ENCODE measurements around the gene CDKAL1.
"Not testable (repeated sequence)": the region's sequence is repeated elsewhere in the genome, so short reads cannot be mapped to it uniquely, and the experiment has no call there.

CDKAL1 gene

DNA sequence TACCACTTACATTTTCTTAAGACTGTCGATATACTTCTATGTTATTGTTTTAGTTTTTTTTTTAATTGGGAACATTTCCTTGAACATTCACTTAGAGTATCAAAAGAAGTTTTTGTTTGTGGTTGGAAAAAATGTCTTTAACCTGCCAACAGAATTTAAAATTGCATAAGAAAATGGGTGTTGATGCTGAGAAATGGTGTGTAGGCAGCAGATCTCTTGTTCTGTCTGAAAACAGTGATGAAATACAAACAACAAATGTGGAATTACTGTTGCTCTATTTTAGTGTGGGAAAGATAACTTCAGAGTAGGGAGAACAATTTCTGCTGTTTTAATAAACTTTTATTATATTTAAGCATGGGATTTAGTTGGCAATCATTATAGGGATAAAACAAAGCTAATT is 293.5 kb downstream of the CDKAL1 start:
- DNase-seq (no peak), ATAC-seq (replicated peaks) (no peak)
- Mint-ChIP-seq H3K4me3 (no peak overlapping the region), H3K27ac (no peak overlapping the region), H3K27me3 (no peaks in the 10 kb centered on the region), H3K9me3 (peaks cover 0 to 3% of the 10 kb centered on the region in 2 donors), H3K4me1 (no peaks in the 10 kb centered on the region), H3K36me3 (peaks cover 18 to 27% of the 10 kb centered on the region in 2 donors)

DNA sequence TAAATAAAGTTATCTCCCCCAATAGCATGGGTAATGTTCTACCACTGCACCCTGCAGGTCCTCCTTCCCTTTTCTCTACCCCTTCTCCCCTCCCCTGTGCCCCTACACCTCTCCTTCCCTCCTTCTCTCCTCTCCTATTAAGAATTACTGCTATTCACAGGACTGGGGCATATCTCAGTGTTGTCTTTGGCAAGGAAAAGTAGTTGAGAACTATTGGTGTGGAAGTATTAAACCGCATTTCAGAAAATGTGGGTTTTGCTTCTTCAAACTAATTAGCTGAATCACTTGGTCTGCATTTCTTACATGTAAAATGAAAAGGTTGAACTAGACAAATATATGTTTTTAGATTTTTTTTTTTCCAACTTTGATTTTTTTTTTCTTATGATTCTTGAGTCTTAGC is 296.3 kb downstream of the CDKAL1 start:
- Mint-ChIP-seq H3K27ac (no peak overlapping the region), H3K4me3 (no peak overlapping the region), H3K9me3 (no peaks in the 10 kb centered on the region), H3K27me3 (no peaks in the 10 kb centered on the region), H3K4me1 (peaks cover 0 to 4% of the 10 kb centered on the region in 2 donors), H3K36me3 (peaks cover 9 to 18% of the 10 kb centered on the region in 2 donors)
- no peak for DNase-seq
- no peak for ATAC-seq (replicated peaks)

DNA sequence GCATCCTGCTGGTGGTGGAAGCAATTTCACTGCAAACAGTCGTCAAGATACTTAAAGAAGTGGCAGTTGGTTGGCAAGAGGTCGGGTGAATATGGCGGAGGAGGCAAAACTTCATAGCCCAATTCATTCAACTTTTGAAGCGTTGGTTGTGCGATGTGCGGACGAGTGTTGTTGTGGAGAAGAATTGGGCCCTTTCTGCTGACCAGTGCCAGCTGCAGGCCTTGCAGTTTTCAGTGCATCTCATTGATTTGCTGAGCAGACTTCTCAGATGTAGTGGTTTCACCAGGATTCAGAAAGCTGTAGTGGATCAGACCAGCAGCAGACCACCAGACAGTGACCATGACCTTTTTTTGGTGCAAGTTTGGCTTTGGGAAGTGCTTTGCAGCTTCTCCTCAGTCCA is 297.0 kb downstream of the CDKAL1 start:
- ATAC-seq (replicated peaks); H3K27me3 Mint-ChIP-seq; H3K4me1 Mint-ChIP-seq; H3K9me3 Mint-ChIP-seq; H3K4me3 Mint-ChIP-seq; DNase-seq: not testable (repeated sequence)
- peak overlapping the region; percentile 14 for H3K27ac Mint-ChIP-seq
- peaks cover 10 to 23% of the 10 kb centered on the region in 2 donors for H3K36me3 Mint-ChIP-seq

DNA sequence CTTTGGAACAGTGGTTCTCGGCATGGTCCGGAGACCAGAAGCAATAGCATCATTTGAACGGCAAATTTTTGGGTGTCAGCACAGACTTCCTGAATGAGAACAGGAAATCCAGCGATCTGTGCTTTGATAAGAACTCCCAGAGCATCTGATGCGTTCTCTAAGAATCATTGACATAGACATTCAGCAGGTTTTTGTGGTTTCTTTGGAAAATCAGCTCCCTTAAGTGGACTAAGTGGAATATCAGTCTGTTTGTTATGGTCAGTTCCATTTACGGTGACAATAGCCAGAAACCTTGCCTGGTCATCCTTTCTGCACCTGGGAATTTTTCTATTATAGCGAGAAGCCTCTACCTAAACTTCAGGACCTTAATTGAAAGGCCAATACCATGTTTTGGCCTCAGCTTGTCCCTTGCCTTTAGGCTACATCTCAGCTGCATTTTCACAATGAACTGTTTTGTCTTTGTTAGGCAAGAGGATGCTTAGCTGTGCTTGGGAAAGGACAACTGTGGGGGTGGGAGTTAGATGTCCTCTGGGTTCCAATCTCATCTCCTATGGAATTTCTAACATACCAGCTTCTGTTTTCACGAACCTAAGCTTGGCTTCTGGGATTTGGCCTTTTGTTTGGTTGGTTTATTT is 299.7 kb downstream of the CDKAL1 start:
- no peak for DNase-seq
- no peaks in the 10 kb centered on the region for H3K27me3 Mint-ChIP-seq
- peaks cover 5 to 18% of the 10 kb centered on the region in 2 donors for H3K36me3 Mint-ChIP-seq
- no peaks in the 10 kb centered on the region for H3K9me3 Mint-ChIP-seq
- H3K4me3 Mint-ChIP-seq = no peak overlapping the region
- H3K4me1 Mint-ChIP-seq = peaks cover 0 to 4% of the 10 kb centered on the region in 2 donors
- H3K27ac Mint-ChIP-seq = no peak overlapping the region
- ATAC-seq (replicated peaks) = no peak

DNA sequence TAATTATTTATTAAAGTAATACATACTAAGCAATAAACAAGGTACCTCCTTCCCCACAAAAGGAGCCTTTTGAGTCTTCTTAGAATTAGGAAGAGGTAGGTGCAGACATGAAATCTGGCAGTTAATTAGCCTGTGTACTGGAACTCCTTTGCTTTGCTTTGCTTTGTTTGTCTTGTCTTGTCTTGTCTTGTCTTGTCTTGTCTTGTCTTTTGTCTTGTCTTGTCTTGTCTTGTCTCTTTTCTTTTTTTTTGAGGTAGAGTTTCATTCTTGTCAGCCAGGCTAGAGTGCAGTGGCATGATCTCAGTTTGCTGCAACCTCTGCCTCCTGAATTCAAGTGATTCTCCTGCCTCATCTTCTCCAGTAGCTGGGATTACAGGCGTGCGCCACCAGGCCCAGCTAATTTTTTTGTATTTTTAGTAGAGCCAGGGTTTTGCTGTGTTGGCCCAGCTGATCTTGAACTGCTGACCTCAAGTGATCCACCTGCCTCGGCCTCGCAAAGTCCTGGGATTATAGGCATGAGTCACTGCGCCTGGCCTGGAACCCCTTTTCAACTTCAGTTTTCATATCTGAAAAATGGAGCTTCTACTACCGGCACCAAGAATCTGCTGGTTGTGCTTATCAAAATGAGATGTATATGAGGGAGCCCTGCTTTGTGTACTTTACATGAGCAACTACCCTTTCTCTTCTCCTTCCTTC is 301.2 kb downstream of the CDKAL1 start:
- Mint-ChIP-seq H3K4me3 (no peak overlapping the region), H3K27ac (no peak overlapping the region), H3K9me3 (no peaks in the 10 kb centered on the region), H3K4me1 (peaks cover 0 to 6% of the 10 kb centered on the region in 2 donors), H3K36me3 (peaks cover 7 to 27% of the 10 kb centered on the region in 2 donors), H3K27me3 (no peaks in the 10 kb centered on the region)
- no peak for DNase-seq
- ATAC-seq (replicated peaks) = no peak

DNA sequence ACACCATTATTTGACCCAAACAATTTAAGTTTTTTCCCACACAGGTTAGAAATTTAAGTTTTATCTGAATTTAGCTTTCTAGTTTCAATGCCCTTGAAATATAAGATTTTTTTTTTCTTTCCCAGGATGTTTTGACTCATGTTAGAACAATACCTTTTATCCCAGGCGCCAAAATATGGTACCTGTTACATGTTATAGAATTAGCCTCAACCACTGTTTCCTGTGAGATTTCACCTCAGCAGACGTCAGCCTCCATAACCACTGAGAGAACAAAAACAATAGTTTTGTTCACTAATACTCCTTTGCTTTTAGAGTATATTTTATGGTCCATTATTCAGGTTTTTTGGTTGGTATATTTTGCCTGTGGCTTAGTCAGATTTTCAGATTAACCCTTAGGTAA is 302.9 kb downstream of the CDKAL1 start:
- Mint-ChIP-seq H3K4me3 (no peak overlapping the region), H3K4me1 (peaks cover 0 to 6% of the 10 kb centered on the region in 2 donors), H3K36me3 (peaks cover 5 to 15% of the 10 kb centered on the region in 2 donors), H3K9me3 (no peaks in the 10 kb centered on the region), H3K27ac (no peak overlapping the region), H3K27me3 (no peaks in the 10 kb centered on the region)
- ATAC-seq (replicated peaks) = no peak
- DNase-seq = no peak

DNA sequence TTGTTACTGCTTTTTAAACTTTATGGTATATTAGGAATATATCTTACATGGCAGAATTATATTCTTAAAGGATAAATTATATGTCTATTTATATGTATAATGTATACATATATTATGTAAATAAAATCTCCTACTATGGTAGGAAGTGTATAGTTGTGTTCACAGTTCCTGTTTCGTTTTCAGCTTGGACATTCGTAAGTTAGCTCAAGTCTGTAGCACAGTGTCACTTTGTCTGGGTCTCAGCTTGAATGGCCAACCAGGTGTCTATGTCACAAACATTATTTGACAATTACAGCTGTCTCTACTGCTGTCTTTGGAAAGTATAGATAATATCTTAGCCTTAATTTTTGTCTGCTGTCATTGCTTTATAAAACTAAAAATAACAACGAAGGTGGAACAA is 303.9 kb downstream of the CDKAL1 start:
- DNase-seq (no peak), ATAC-seq (replicated peaks) (no peak)
- peaks cover 5 to 15% of the 10 kb centered on the region in 2 donors for H3K36me3 Mint-ChIP-seq
- H3K27ac Mint-ChIP-seq = no peak overlapping the region
- H3K4me3 Mint-ChIP-seq = no peak overlapping the region
- H3K9me3 Mint-ChIP-seq = no peaks in the 10 kb centered on the region
- no peaks in the 10 kb centered on the region for H3K27me3 Mint-ChIP-seq
- peaks cover 0 to 6% of the 10 kb centered on the region in 2 donors for H3K4me1 Mint-ChIP-seq

DNA sequence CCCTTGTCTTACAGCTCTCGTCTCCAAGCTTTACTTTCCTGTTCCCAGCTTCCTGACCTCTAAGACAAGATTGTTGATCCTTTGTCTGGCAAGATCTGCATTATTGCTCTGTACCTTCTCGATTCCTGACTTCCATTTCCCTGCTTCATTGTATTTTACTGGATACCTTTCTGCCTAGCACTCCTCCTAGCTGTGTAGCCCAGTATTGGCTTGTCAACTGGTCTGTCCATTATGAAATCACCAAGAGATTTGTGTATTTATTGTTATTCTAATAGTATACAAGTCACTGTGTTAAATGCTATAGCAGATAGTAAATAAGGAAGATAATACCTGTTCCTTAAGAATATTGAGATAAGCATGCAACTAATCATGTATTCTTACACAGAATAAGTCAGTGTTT is 305.4 kb downstream of the CDKAL1 start:
- Mint-ChIP-seq H3K4me1 (peaks cover 0 to 2% of the 10 kb centered on the region in 2 donors), H3K27me3 (no peaks in the 10 kb centered on the region), H3K4me3 (no peak overlapping the region), H3K36me3 (peaks cover 8 to 15% of the 10 kb centered on the region in 2 donors), H3K27ac (no peak overlapping the region), H3K9me3 (no peaks in the 10 kb centered on the region)
- no peak for DNase-seq
- ATAC-seq (replicated peaks) = no peak

DNA sequence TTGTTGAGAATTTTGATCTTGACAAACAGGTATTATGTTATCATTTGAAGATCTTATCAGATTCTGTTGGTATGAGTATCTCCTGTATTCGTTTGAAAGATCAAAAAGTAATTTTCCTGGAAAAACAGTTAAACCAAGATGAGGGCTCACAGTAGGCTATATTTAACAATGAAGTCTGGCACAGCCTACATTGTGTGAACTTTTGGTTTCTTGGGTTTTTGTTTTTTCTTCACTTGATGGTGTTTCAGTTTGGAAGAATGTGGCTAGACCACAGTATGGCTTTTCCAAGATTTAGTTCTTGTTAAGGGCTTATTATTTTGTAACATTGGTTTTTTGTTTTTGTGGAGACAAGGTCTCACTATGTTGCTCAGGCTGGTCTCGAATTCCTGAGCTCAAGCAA is 306.4 kb downstream of the CDKAL1 start:
- DNase-seq = no peak
- Mint-ChIP-seq H3K36me3 (peaks cover 8 to 13% of the 10 kb centered on the region in 2 donors), H3K9me3 (no peaks in the 10 kb centered on the region), H3K4me3 (no peak overlapping the region), H3K27me3 (no peaks in the 10 kb centered on the region), H3K4me1 (peaks cover 0 to 2% of the 10 kb centered on the region in 2 donors), H3K27ac (no peak overlapping the region)
- no peak for ATAC-seq (replicated peaks)

DNA sequence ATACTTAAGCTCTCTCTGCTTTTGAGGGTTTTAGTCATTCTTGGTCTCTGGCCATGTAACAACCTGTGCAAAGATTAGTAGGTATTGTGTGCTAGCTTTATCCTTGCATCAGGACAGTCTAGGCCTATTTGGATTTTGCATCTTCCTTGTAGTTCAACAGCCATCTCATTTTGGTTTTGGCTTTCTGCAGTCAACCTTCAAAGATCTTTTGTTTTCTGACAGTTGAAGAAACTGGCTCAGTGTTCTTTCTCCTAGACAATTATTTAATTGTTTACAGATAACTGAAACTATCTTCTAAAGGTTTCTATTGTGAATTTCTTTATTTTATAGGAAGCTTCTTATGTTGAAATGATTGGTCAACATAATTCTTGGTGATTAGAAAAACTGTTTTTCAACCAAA is 307.5 kb downstream of the CDKAL1 start:
- no peaks in the 10 kb centered on the region for H3K9me3 Mint-ChIP-seq
- H3K27ac Mint-ChIP-seq = no peak overlapping the region
- no peak overlapping the region for H3K4me3 Mint-ChIP-seq
- ATAC-seq (replicated peaks) (no peak), DNase-seq (no peak)
- peaks cover 0 to 2% of the 10 kb centered on the region in 2 donors for H3K4me1 Mint-ChIP-seq
- no peaks in the 10 kb centered on the region for H3K27me3 Mint-ChIP-seq
- peaks cover 6 to 15% of the 10 kb centered on the region in 2 donors for H3K36me3 Mint-ChIP-seq

DNA sequence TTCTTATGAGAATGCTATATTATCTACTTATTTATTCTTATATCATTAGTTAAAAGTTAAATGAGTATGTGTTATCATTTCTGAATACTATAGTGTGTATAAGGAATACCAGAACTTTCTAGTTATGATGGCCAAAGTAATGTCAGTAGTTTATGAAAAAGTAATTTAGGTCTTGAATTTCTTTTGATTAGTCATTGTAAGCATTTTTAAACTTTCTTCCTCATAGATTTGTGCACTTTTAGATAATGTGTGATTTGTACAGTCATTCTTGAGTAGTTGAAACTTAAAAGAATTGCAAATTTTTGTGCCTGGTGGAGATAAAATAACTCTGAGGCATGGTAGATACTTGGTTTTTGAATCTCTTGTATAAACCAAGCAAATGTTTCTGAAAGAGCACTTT is 311.3 kb downstream of the CDKAL1 start:
- no peaks in the 10 kb centered on the region for H3K27me3 Mint-ChIP-seq
- H3K36me3 Mint-ChIP-seq = peaks cover 5 to 23% of the 10 kb centered on the region in 2 donors
- H3K27ac Mint-ChIP-seq = no peak overlapping the region
- DNase-seq = no peak
- no peak for ATAC-seq (replicated peaks)
- H3K9me3 Mint-ChIP-seq = no peaks in the 10 kb centered on the region
- H3K4me1 Mint-ChIP-seq = no peaks in the 10 kb centered on the region
- H3K4me3 Mint-ChIP-seq = no peak overlapping the region

DNA sequence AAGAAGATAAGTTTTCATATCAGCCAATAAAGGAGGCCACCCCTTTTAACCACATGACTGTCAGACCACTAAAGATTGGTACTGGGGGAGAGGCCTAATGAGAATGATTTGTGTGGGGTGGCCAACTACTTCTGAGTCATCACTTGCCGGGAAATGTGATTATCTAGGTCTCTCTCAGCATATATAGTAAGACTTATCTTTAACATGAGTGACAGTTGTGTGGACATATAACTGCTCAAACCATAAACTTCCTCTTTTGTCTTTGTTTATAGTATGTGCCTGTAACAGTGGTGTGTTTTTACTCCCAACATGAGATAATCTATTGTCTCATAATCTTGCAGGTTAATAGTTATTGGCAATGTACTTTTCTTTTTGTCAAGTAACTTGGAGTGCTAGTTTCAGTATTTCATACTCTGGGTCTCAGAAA is 312.4 kb downstream of the CDKAL1 start:
- H3K9me3 Mint-ChIP-seq = no peaks in the 10 kb centered on the region
- peaks cover 5 to 29% of the 10 kb centered on the region in 2 donors for H3K36me3 Mint-ChIP-seq
- H3K4me1 Mint-ChIP-seq = peaks cover 3 to 6% of the 10 kb centered on the region in 2 donors
- peak; percentile 42 to 51 for ATAC-seq (replicated peaks)
- H3K27ac Mint-ChIP-seq = no peak overlapping the region
- no peak for DNase-seq
- no peaks in the 10 kb centered on the region for H3K27me3 Mint-ChIP-seq
- H3K4me3 Mint-ChIP-seq = no peak overlapping the region

DNA sequence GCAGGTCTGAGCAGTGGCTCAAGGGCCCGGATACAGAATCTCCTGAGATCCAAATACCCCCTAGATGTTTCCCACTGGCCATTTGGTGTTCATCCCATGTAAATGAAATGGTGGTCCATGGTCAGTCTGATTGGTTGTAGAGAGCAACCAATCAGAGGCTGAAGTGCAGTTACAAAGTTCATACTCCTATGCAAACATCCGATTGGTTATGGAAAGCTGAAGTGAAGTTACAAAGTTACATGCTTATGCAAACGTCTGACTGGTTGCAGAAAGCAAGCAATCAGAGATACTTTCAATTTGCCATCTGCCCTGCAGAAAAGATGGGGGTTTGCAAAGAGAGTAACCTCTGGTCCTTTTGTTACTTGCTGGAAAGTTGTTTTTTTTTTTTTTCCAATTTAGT is 313.6 kb downstream of the CDKAL1 start:
- no peak overlapping the region for H3K4me3 Mint-ChIP-seq
- no peak for ATAC-seq (replicated peaks)
- no peaks in the 10 kb centered on the region for H3K27me3 Mint-ChIP-seq
- no peaks in the 10 kb centered on the region for H3K9me3 Mint-ChIP-seq
- peaks cover 3 to 6% of the 10 kb centered on the region in 2 donors for H3K4me1 Mint-ChIP-seq
- peaks cover 5 to 29% of the 10 kb centered on the region in 2 donors for H3K36me3 Mint-ChIP-seq
- DNase-seq = no peak
- no peak overlapping the region for H3K27ac Mint-ChIP-seq

DNA sequence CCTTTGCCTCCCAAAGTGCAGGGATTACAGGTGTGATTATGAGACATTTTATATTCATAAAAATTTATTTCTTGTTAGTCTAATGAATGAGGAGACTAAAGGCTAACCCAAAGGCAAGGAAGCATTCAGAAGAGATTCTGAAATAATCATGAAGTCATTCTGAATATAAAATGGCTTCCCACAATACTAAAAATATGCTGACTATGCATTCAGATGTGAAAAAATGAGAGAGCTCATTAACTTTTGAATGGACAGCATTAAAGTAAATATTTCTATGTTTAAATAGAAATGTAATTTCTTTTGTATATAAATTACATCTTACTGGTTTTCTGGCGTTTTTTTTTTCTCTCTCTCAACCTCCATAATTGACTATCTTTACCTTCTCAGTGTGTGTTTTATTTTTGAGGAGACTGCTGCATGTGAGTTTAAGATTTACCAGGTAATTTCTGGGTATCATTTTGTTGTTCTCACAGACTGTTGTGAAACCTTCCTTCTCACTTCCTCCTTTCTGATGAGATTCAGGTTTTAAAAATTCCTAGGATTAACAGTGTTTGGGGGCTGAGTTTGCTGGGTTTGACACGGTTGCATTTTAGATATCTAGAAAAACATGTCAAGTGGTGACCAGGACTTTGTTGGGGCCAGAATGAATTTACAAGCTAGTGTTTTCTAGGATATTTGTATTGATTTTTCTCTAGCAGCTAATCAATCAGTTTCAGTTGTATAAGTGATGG is 316.6 kb downstream of the CDKAL1 start:
- H3K27me3 Mint-ChIP-seq = no peaks in the 10 kb centered on the region
- H3K27ac Mint-ChIP-seq = peak overlapping the region; percentile 20

More for the DNA sequence above, 316.6 kb downstream of the CDKAL1 start:
- Mint-ChIP-seq H3K4me3 (no peak overlapping the region), H3K4me1 (peaks cover 3 to 6% of the 10 kb centered on the region in 2 donors), H3K9me3 (no peaks in the 10 kb centered on the region), H3K36me3 (peaks cover 2 to 30% of the 10 kb centered on the region in 2 donors)
- ATAC-seq (replicated peaks) = no peak
- no peak for DNase-seq

Data from stimulated activated naive B cell treated with anti-CD40 and anti-IgM and Interleukin-4, amounts not matched to agents 10 μg/mL and 1 μg/mL and 100 μg/mL, for 72 hours (primary cell).